Stomach (tissue), 4 donors: ENCODE data around the gene CREB1.

Source experiments
- CTCF ChIP-seq, 7 experiments: fragments of 450-650 bp in 4 of 7; fragments of 200-600 bp in 3 of 7; sonication (generic) in 3 of 7; IDR thresholded peaks; one replicate each; pipeline ENCODE4 v1.5.1; 2016 to 2019; ENCODE audit warnings: antibody characterized with exemption in 7 of 7, control low read depth in 2 of 7, mild to moderate bottlenecking in 1 of 7
- EP300 ChIP-seq: sonication (generic); formaldehyde crosslinking; IDR thresholded peaks from one replicate; pipeline ENCODE4 v1.6.1; 2017; ENCODE audit warnings: antibody characterized with exemption
- POLR2A ChIP-seq, 4 donors: fragments of 450-650 bp; IDR thresholded peaks; one replicate each; pipeline ENCODE4 v1.6.1; 2016; ENCODE audit warnings: antibody characterized with exemption in 4 of 4, control low read depth in 2 of 4, mild to moderate bottlenecking in 1 of 4, moderate library complexity in 1 of 4
- POLR2AphosphoS5 ChIP-seq, 3 donors: sonication (generic); formaldehyde crosslinking; IDR thresholded peaks; one replicate each; pipeline ENCODE4 v1.6.1; 2016; ENCODE audit warnings: antibody characterized with exemption in 3 of 3

GRCh38 chr2:207619764-207620203, 90.0 kb downstream of the CREB1 start:
- TF ChIP-seq EP300: no peak
- TF ChIP-seq CTCF (IDR thresholded peaks at IDR 0.05): no peak
- TF ChIP-seq POLR2A (IDR thresholded peaks at IDR 0.05): no peak
- no peak for TF ChIP-seq POLR2AphosphoS5 (IDR thresholded peaks at IDR 0.05)
